HEK293T (cell line): Measurements from ENCODE around the gene CACNB1.

Source experiments
- CTCF ChIA-PET: fragments of 350-600 bp; formaldehyde crosslinking; extraction: SDS; loops from one replicate; lab custom pipeline; 2021; ENCODE audit warnings: antibody characterized with exemption, inconsistent platforms; lab: Yijun Ruan, JAX
- POLR2A ChIA-PET: fragments of 350-600 bp; formaldehyde crosslinking; extraction: SDS; loops from one replicate; lab custom pipeline; 2020; ENCODE audit warnings: antibody characterized with exemption, inconsistent platforms; lab: Yijun Ruan, JAX
- DNase-seq: peaks from one replicate; pipeline ENCODE4 v3.0.0; 2012; ENCODE audit warnings: mixed read lengths; ENCODE audit errors: extremely low spot score
- ARNT ChIP-seq: fragments of 450-650 bp; IDR thresholded peaks from 2 replicates; pipeline ENCODE4 v1.6.1; 2017; ENCODE audit warnings: mild to moderate bottlenecking
- BHLHE40 ChIP-seq: fragments of 450-650 bp; IDR thresholded peaks from 2 replicates; pipeline ENCODE4 v1.6.1; 2016; ENCODE audit warnings: mild to moderate bottlenecking, moderate library complexity, borderline replicate concordance
- CTBP1 ChIP-seq: fragments of 450-650 bp; IDR thresholded peaks from 2 replicates; pipeline ENCODE4 v1.6.1; 2016; ENCODE audit warnings: borderline replicate concordance
- ELF4 ChIP-seq: fragments of 450-650 bp; IDR thresholded peaks from 2 replicates; pipeline ENCODE4 v1.6.1; 2017; ENCODE audit warnings: antibody characterized with exemption
- FOXA1 ChIP-seq: fragments of 450-650 bp; IDR thresholded peaks from 2 replicates; pipeline ENCODE4 v1.6.1; 2016; ENCODE audit warnings: mild to moderate bottlenecking
- FOXK2 ChIP-seq: fragments of 450-650 bp; IDR thresholded peaks from 2 replicates; pipeline ENCODE4 v1.6.1; 2016; ENCODE audit warnings: mild to moderate bottlenecking
- FOXM1 ChIP-seq: fragments of 450-650 bp; IDR thresholded peaks from 2 replicates; pipeline ENCODE4 v1.6.1; 2017; ENCODE audit warnings: mild to moderate bottlenecking, borderline replicate concordance
- HDGF ChIP-seq: fragments of 450-650 bp; IDR thresholded peaks from 2 replicates; pipeline ENCODE4 v1.6.1; 2017; ENCODE audit warnings: antibody characterized with exemption, borderline replicate concordance
- L3MBTL2 ChIP-seq: fragments of 450-650 bp; conservative IDR thresholded peaks from 2 replicates; pipeline ENCODE4 v1.6.1; 2016; ENCODE audit warnings: mild to moderate bottlenecking
- LEF1 ChIP-seq: fragments of 450-650 bp; IDR thresholded peaks from 2 replicates; pipeline ENCODE4 v1.6.1; 2017; ENCODE audit warnings: mild to moderate bottlenecking, borderline replicate concordance
- NFRKB ChIP-seq: fragments of 450-650 bp; IDR thresholded peaks from 2 replicates; pipeline ENCODE4 v1.6.1; 2016; ENCODE audit warnings: mild to moderate bottlenecking, moderate library complexity
- PKNOX1 ChIP-seq: fragments of 450-650 bp; IDR thresholded peaks from 2 replicates; pipeline ENCODE4 v1.6.1; 2016
- SP1 ChIP-seq: fragments of 450-650 bp; IDR thresholded peaks from 2 replicates; pipeline ENCODE4 v1.6.1; 2017
- SUZ12 ChIP-seq: fragments of 450-650 bp; IDR thresholded peaks from 2 replicates; pipeline ENCODE4 v1.6.1; 2016; ENCODE audit warnings: mild to moderate bottlenecking
- TARDBP ChIP-seq: fragments of 450-650 bp; IDR thresholded peaks from 2 replicates; pipeline ENCODE4 v1.6.1; 2016
- ZNF384 ChIP-seq: fragments of 450-650 bp; IDR thresholded peaks from 2 replicates; pipeline ENCODE4 v1.6.1; 2016

CACNB1 gene

DNA sequence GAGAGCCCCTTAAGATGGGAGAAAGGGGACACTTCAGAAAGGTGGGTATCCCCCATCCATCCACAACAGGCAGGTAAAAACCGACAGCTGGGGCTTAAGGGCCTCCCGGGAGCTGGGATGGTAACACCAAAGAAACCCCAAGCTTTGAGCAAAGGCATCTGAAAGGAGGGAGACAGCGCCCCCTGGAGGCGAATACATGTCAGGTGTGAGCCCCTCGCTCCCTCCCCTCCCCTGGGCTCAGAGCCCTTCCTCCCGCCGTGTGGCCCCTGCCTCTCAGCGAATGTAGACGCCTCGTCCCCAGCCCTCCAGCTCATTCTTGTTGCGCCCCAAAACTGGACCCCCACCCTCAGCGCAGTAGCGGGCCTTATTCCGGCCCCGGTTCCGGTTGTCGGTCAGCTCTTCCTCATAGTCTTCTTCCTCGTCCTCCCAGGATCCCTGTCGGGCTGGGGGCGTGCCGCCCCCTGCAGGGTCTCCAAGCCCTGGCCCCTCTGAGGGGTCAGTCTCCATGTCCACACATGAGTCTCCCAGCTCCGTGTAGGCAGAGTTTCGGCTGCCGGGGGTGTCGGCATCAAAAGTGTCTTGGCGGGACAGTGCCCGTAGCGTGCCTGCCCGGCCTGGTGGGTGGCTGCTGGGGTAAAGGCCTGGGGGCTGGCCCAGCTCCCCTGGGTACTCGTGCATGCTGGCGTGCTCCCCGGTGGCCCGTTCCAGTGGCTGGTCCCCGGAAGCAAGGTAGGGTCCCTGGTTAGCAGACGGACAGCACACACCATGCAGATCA is 22.4 kb downstream of the CACNB1 start:
- peak; percentile 79 for DNase-seq
- ChIA-PET POLR2A (interaction anchor here (1.1 to 3.0 kb wide), 5 partner anchors 9 to 321 kb away, joined by 3 to 16 read pairs (median 7); partner anchors contain the start of genes ARL5C, LASP1 and RPL19), CTCF (interaction anchor here (0.5 to 3.2 kb wide), 20 partner anchors 8 to 506 kb away, joined by 3 to 57 read pairs (median 4); partner anchors contain the start of genes ARL5C and RPL19)
- TF ChIP-seq SP1 = no peak
- TF ChIP-seq ARNT = no peak
- no peak for TF ChIP-seq PKNOX1
- no peak for TF ChIP-seq HDGF
- TF ChIP-seq ZNF384 = no peak
- TF ChIP-seq NFRKB = no peak

- ChIA-PET CTCF (interaction anchor here (0.6 to 3.2 kb wide), 13 partner anchors 7 to 248 kb away, joined by 3 to 57 read pairs (median 8); partner anchors contain the start of genes ARL5C and RPL19), POLR2A (interaction anchor here (0.8 to 3.0 kb wide), 7 partner anchors 8 to 304 kb away, joined by 3 to 16 read pairs (median 6); partner anchors contain the start of genes ARL5C, LASP1 and RPL19)
- TF ChIP-seq LEF1 (no peak), ARNT (no peak), FOXM1 (no peak), NFRKB (no peak), L3MBTL2 (no peak), ZNF384 (no peak), SP1 (no peak), ELF4 (no peak), SUZ12 (no peak), FOXA1 (no peak), FOXK2 (no peak)
- no peak for DNase-seq
Measured at GRCh38 chr17:39173526-39174274, 23.8 kb downstream of the CACNB1 start.

DNA sequence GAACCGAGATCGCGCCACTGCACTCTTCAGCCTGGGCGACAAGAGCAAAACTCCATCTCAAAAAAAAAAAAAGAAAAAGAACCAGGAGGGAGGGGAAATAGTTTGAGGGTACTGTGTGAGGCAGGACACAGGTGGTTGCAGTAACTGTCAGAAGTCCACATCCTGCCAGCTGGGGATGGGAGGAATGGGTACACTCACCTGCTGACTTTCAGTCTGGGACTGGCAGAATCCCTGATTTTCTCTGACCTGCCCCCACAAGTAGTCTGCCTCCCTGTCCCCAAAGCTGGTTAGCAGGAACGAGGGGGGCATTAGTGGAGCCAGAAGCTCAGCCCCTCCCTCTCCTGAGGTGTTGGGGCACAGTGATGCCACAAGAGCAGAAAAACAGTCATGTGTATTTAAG is 24.4 kb downstream of the CACNB1 start:
- POLR2A ChIA-PET = interaction anchor here (0.8 to 2.6 kb wide), 4 partner anchors 8 to 27 kb away, joined by 3 to 10 read pairs (median 6); partner anchors contain the start of gene RPL19
- CTCF ChIA-PET = interaction anchor here (0.6 to 3.2 kb wide), 4 partner anchors 9 to 151 kb away, joined by 3 to 57 read pairs (median 4); no protein-coding TSS in a partner anchor
- no peak for TF ChIP-seq SUZ12
- no peak for TF ChIP-seq FOXK2
- TF ChIP-seq L3MBTL2 = no peak
- no peak for TF ChIP-seq NFRKB
- no peak for TF ChIP-seq LEF1
- no peak for TF ChIP-seq PKNOX1
- TF ChIP-seq CTBP1 = no peak
- TF ChIP-seq ARNT = no peak
- no peak for TF ChIP-seq ELF4
- no peak for TF ChIP-seq SP1
- no peak for TF ChIP-seq BHLHE40
- TF ChIP-seq ZNF384 = no peak
- TF ChIP-seq HDGF = no peak
- TF ChIP-seq TARDBP = no peak
- no peak for TF ChIP-seq FOXM1
- TF ChIP-seq FOXA1 = no peak

GRCh38 chr17:39171933-39172332 is 25.5 kb downstream of the CACNB1 start:
- ChIA-PET POLR2A (no interaction called here), CTCF (interaction anchor here (0.6 to 0.8 kb wide), 2 partner anchors 21 to 23 kb away, joined by 3 read pairs; no protein-coding TSS in a partner anchor)
- TF ChIP-seq LEF1 (no peak), ARNT (no peak), FOXA1 (no peak), FOXM1 (no peak), HDGF (no peak), ELF4 (no peak), CTBP1 (no peak), ZNF384 (no peak), SUZ12 (no peak), TARDBP (no peak), SP1 (no peak), L3MBTL2 (no peak), NFRKB (no peak), FOXK2 (no peak), PKNOX1 (no peak), BHLHE40 (no peak)
- DNase-seq = no peak

More for the DNA sequence above, 24.4 kb downstream of the CACNB1 start:
- DNase-seq = no peak

- POLR2A ChIA-PET = interaction anchor here (1.2 kb wide), 1 partner anchor 17 kb away, joined by 3 read pairs; no protein-coding TSS in a partner anchor
Measured at GRCh38 chr17:39170558-39170957, 26.9 kb downstream of the CACNB1 start.

More at GRCh38 chr17:39170558-39170957, 26.9 kb downstream of the CACNB1 start:
- CTCF ChIA-PET = interaction anchor here (0.6 to 1.0 kb wide), 2 partner anchors 68 to 153 kb away, joined by 5 read pairs; no protein-coding TSS in a partner anchor
- no peak for DNase-seq
- TF ChIP-seq ELF4 = no peak
